GM13976 (cell line): ENCODE results near the gene NME9.
A peak's percentile ranks its signal among the peaks of the same experiment; 100 is the strongest.

Experiments used
- DNase-seq: peaks from one replicate; pipeline ENCODE4 v3.0.0; 2012; ENCODE audit warnings: low spot score
- CTCF ChIP-seq: IDR thresholded peaks from 2 replicates; pipeline ENCODE4 v1.5.1; 2012; ENCODE audit warnings: borderline replicate concordance, mild to moderate bottlenecking; ENCODE audit not compliant: insufficient read depth; ENCODE audit errors: extremely low read depth, missing control alignments, control extremely low read depth
- in situ Hi-C: fragments of 300-500 bp; cut with MboI; formaldehyde crosslinking; loops from one replicate; pipeline ENCODE4 v1.12.0; 2022; ENCODE audit warnings: low sequenced_read_pairs, mixed read lengths, inconsistent platforms; ENCODE audit not compliant: unreplicated experiment

Gene NME9

DNA sequence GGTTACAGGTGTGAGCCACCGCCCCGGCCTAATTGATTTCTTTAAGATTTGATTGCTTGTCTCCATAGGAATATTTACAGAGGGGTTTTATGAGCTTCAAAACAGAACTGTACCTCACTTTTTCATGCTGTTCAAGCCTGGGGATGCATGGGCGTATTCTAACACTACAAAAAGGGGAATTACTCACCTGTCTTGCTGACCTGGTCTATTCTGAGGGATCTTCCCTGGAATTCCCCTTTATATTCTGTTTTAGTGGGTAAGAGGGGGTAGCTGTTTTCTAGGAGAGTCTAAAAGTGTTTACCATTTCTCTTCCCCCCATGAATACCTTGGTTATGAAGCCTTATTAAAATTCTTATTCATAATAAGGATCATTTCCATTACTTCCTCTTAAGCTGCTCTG lies 48.1 kb downstream of the NME9 start:
- no peak for TF ChIP-seq CTCF
- in situ Hi-C loops, result no loop called here

GRCh38 chr3:138271189-138271794 lies 58.4 kb downstream of the NME9 start:
- DNase-seq, result peak; percentile 25
- no peak for TF ChIP-seq CTCF
- in situ Hi-C loops, result no loop called here

More for the DNA sequence above, 48.1 kb downstream of the NME9 start:
- DNase-seq, result no peak

- in situ Hi-C loops, result no loop called here
- TF ChIP-seq CTCF, result no peak
- DNase-seq, result no peak
Measured at GRCh38 chr3:138270245-138270644, 59.4 kb downstream of the NME9 start.

DNA sequence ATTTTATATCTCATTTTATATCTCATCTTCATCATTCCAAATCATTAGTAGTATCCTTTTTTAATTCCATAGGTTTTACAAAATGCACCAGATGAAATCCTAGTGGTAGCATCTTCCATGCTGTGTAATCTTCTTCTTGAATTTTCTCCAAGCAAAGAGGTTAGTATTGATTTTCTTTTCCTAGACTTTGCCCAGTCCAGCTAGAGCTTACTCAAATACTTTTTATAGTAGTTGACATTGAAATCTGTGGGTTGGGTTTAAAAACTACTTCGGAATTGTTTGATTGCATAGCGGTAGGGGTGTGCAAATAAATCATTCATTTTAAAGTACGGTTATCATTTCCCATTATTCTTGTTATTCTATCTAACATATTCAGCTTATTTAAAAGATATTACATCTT lies 62.6 kb downstream of the NME9 start:
- in situ Hi-C loops, result no loop called here
- no peak for DNase-seq
- TF ChIP-seq CTCF, result no peak

GRCh38 chr3:138265745-138266144 lies 63.9 kb downstream of the NME9 start:
- DNase-seq, result no peak
- no peak for TF ChIP-seq CTCF
- in situ Hi-C loops, result no loop called here

DNA sequence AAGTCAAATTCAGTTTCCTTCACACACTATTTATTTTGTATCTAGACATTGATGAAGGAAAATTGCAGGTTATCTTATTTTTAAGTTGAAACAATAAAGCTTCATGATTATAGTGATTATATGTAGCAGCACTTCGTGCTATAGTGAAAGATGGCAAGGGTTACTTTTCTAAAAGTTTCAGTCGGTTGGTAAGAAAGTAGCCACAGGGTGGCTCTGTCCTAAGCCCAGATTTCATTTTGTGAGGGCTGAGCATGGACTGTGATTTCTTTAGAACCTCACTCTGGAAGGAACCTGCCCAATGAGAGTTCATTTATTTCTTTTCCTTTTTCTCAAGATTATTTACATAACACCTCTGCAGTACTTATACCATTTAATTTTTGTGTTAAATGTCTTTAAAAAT lies 66.5 kb downstream of the NME9 start:
- TF ChIP-seq CTCF, result no peak
- DNase-seq, result no peak
- in situ Hi-C loops, result no loop called here
